DMS153 treated with DMSO at 0.1 percent for 48 hours (cell line): Measurements from ENCODE around the gene WDR77.

Experiments used
- DNase-seq: peaks from one replicate; lab custom pipeline; 2025; ENCODE audit not compliant: unreplicated experiment; lab: John Stamatoyannopoulos, UW

WDR77 gene

DNA sequence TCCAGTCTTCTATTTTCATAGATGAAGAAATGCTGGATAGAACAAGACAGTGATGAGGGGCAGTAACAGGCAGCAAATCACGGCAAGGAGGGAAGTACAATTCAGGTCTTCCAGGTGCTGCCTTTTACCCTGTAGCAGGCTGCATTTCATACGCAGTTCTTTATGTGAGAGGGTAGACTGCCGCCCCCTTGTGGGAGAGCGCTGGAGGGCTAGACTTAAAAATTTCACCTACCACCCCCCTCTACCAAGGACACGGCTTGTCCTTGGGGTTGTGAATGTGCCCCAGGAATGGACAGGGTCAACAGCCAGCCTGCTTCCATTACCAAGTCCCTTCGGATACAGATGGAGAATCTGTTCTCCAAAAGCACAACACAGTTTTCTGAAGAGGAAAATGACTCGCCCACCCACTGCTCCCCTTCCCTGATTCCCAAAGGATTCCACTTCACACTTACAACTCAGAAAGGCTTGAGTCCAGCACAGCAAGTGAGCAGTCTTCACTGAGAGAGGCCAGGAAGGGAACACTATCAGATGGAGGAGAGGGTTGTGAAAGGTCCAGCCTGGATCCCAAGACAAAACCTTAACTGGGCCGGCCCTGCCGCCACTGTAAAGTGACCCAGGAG is 7.4 kb downstream of the WDR77 start:
- DNase-seq: no peak

DNA sequence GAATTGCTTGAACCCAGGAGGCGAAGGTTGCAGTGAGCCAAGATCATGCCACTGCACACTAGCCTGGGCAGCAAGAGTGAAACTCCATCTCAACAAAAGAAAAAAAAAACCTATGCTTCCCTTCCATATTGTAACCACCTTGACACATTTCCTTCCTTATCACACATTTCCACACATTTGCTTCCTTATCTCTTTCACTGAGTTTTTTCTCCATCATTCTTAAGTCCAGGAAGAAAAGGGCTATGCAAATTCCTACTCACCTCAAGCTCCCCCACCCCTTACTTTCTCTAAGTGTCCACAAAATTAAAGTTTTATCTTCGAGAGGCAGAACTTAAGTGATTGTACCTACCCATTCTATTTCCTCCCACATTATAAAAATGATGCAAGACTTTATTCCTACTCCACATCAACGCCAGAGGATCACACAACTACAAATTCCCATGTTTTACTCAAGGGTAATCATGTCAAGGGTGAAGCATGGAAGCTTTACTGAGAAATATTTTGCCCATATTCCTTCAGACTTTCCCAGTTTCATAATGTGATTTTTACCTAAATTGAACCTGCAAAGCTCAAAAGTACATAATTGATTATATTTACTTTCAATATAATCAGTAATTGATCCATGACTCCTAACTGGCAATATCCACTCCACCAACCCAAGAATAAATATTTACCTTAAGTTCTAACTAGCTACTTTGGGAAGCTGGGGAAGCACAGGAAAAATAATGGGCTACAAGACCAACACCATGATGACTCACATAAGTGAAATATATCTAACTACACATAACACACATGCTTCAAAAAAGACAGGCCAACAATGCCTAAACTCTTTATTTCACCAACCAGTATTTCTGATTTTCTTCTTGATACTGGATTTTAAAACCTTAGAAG is 9.3 kb downstream of the WDR77 start:
- DNase-seq: no peak

DNA sequence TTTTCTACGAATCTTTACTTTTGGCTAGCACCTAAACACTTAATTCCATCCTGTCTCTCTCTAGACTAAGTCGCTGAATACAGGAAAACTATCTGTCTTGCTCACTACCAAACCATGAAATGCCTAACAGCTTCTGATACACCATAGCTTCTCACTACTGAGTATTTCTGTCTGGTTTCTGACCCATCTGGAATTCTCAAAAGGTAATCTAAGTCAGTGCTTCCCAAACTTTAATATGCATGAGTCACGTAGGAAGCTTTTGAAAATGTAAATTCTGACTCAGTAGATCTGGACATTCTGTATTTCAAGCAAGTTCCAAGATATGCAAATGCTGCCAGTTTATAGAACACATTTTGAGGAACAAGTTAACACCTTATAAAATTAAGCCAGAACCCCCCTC is 12.3 kb downstream of the WDR77 start:
- no peak for DNase-seq

DNA sequence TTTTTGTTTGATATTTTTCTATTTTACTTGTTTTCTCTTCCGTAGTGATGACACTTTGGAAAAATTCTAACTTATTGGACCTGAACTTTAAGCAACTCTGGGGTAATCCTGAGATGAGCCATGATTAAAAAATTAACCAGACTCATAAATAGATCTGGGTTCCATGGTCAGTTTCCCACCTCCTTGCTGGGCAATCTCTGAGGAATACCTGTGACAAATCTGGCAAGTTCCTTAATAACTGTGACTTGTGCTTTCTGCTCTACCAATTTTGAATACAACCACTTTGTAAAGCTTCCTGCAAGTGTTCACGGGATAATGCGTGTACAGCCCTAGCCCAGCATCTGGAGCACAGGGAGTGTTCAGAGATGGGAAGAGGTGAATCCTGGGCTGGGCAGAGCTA is 24.8 kb downstream of the WDR77 start:
- no peak for DNase-seq

DNA sequence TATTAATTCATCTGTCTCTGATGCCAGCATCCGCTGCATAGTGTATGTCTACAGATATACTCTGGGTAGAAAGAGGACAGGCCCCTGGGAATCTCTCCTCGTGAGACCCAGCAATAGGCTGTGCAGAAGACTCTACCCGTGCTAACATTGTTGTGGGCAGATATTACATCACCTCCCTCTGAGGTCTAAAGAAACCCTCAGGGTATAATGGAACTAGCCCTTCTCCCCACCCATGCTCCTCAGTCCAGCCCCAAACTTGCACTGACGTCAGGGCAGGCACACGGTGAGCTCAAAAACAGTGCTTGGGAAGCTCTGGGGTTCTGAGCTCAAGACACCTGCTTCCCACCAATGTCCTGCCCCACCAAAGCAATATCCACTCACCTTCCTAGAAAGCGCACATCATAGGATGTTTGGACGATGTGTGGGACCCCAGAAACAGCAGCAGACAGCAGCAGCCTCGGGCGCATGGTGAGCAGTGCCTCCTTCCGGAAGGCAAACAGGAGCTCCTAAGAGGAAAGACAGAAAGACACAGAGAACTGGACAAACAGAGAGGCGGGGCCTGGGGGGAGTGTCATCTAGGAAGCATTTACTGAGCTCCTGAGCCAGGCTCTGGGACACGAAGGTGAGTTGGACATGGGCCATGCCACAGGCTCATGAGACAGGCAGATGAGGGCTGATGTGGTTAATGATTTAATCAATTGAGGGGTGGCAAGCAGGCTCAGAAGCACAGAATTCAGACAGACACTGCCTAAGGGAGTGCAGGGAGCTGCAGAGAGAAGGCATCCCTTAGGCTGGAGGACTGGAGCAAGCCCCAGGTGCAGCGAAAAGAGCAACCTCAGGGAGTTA is 26.3 kb downstream of the WDR77 start:
- DNase-seq: peak; percentile 47

DNA sequence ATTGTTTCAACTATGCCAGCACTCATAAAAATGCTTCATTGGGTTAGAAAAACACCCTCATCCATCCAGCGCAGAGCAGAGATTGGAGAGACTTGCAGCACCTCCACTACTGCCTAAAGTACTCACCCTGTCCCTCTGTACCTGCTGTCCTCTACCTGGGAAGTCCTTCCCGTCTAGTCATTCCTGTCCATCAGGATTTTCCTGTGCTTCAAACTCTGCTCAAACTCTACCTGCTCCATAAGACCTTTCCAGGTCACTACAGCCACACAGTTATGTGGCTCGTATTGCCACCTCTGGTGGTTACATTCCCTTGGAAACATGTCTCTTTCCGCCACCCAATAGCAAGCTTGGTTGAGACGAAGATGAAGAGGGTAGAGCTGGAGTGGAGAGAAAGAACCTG is 28.7 kb downstream of the WDR77 start:
- DNase-seq: no peak

DNA sequence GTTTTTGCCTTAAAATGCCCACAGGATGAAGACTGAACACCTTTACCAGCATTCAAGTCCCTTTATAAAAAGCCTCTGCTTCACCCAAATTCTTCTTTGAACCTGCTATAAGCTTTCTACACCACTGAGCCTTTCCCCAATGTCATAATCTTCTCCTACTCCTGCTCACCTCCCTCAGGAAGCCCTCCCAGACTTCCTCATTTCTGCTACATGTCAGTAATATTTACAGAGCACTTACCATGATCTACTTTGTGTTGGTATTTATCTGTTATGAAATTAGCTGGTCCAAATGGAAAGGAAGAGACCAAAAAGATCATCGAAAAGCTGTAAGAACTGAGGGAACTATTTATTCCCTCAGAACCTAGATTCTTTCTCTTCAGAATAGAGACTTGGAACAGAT is 30.0 kb downstream of the WDR77 start:
- DNase-seq: no peak

DNA sequence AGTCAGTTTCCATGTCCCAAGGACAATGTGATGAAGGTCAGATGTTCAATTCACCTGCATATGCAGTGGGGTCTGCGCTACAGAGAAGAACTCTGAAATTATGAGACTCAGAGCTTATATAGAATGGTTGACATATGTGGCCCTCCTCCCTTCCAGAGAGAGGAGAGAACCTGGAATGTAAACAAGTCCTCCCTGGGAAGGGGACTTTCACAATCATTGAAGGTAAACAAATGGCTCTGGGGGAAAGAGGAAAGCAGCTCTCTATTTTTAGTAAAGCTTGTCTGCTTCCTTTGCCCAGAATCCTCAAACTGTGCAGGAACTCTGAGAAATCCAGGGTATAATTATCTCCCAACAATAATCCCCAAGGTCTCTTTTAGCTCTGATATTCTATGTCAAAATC is 31.3 kb downstream of the WDR77 start:
- no peak for DNase-seq

DNA sequence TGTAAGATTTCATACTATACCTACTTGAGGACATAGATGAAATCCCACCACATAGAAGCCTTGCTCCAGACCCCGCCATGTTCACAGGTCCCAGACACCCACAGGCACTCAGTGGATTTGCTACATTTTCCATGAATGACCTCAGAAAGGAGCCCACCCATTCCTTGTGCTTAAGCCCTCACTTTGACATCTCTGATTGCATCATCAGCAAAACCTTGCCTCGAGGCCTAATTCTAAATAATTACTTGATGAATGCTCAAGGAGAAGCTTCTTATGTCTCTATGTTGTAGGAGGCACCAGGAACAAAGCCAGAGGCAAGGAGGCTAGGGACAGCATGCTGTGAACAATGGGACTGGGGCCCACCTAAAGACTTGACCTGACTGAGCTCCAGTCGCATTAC is 33.6 kb downstream of the WDR77 start:
- DNase-seq: no peak

DNA sequence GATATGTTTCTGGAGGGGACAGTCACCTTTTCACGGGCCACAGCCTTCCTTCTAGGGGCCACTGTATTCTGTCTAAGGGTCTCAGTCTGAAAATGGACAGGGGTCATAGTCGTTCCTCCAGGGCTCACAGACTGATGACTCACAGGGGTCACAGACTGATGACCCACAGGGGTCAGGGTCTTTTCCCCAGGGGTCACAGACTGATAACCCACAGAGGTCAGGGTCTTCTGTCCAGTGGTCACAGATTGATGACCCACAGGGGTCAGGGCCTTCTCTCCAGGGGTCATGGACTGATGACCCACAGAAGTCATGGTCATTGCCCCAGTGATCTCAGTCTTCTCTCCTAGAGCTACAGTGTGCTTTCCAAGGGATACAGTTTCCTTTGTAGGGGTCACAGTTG is 34.3 kb downstream of the WDR77 start:
- DNase-seq: no peak

DNA sequence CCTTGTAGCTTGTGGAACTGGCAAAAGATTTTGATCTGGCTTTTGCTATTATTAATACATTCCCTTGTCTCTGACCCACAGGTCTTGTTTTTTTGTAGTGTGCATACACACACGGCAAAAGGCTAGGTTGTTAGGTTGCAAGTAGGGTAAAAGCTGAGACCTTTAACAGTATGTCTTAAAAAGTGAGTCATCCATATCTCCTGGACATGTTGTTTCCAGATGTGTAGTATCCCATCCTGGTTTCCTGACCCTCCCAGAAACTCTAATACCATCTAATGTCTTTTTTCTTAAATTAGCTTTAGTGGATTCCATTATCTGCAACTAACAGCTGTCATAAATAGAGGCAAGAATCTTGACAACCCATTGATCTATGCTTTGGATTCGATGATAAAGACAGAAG is 36.2 kb downstream of the WDR77 start:
- DNase-seq: no peak

DNA sequence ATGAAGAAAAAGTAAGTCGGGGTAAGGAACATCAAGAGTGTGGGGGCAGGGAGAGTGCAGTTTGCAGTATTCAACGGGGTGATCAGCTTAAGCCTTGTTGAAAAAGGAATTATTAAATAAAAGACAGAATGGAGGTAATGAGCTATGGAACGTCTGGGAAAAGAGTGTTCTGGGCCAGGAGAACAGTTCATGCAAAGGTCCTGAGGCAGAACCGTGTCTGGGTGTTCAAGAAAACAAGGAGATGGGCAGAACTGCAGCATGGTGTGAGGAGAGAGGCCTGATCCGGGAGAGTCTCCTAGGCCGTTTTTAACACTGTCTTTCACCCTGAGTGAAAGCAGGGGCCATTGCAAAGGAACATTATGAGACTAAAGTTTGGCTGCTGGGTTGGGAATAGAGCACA is 41.8 kb downstream of the WDR77 start:
- DNase-seq: no peak

DNA sequence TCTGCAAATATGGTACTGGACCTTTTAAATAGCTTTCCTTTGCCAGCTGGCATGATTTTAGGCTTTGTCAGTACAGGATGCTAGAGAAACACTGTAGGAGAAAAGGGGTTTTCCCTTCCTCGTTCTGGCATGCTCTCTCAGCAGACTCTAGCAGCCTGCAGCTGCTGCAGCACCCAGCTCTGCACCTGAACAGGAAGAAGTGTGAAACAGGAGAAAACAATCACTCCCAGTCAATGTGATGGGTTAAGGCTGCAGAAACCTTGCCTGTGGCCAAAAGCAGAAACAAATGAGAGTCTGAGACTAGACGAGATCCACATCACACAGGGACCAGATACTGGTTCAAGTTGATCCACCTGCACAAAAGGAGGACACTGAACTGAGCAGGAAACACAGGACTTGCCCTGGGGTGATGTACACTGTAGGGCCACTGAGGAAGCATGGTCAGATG is 42.7 kb downstream of the WDR77 start:
- DNase-seq: peak; percentile 89

DNA sequence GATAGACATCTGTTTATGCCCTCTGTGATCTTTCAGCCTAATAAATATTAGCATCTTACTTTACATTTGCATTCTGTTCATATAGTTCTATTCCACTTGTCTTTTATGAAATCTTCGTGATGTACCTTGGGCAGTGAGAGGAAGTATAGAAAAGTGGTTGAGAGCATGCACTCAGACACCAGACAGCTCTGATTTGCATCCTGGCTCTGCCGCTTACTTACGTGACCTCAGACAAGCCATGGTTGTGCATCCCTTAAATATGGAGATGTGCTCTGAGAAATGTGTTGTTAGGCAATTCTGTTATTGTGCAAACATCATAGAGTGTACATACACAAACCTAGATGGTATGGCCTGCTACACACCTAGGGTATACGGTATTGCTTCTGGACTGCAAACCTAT is 44.5 kb downstream of the WDR77 start:
- DNase-seq: no peak

DNA sequence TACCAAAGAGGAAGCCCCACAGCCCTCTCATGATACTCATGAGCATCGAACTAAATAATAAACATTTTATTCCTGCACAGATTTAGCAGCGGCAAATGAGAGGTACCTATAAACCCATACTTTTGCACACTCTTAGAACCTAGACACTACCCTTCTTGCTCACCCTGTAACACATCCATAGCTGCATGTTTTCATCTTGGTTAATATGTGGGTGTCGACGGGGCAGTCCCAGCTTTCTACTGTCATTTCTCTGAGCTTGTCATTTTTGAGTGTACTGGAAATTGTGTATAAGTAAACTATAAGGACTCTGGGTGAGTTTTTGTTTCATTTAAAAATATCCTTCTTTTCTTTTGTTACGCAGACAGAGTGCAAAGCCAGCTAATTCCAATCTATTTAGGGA is 47.0 kb downstream of the WDR77 start:
- DNase-seq: no peak

DNA sequence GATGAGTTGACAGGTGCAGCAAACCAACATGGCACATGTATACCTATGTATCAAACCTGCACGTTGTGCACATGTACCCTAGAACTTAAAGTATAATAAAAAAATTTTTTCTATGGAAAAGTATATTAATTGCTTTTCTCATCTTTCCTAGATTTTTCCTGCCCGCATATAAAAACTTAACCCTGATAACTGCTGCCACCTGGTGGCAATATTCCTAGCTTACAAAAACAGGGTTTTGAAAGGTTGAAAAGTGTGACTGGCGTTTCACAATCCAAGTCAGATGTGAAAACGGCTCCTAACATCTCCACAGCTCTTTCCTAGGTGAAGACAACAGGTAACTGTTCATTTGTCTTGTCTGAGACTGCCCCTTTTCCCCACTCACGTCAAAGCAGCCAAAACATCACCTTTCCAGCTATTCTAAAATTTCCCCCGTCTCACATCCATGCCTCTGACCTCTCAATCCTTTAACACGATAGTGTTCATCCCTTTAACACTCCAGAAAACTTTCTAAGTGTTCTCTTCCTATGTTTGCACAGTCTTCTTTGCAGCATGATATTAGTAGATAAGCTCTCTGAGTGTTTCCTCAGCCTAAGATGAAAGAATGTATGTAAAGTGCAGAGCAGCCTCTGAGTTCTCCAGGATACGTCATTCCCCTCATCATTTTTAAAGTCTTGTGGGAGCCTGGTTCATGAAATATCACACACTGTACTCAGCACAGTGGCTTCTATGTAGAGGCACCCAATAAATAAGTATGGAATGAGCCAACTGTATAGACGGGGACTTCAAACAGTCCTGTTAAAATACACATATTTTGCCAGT is 49.1 kb downstream of the WDR77 start:
- peak; percentile 37 for DNase-seq

DNA sequence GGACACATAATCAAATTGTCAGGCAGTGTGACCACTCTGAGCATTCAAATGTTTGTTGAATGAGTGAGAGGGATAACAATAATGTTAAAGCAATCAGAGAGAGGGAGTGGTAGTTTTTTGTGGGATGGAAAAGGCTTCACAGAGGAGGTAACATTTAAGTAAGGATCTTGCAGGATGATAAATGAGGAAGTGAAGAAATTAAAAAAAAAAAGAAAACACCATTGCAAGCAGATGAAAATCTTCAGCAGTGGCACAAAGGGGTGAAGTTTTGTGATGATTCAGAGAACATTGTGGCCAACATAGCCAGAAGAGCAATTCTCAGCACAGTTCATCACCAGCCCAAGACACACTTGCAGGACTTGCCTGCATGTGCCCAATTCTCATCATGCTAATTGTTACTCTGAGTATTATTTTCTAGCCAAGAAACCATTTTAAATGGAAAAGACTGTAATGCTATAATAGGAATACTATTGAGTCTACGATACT is 56.6 kb downstream of the WDR77 start:
- DNase-seq: no peak

DNA sequence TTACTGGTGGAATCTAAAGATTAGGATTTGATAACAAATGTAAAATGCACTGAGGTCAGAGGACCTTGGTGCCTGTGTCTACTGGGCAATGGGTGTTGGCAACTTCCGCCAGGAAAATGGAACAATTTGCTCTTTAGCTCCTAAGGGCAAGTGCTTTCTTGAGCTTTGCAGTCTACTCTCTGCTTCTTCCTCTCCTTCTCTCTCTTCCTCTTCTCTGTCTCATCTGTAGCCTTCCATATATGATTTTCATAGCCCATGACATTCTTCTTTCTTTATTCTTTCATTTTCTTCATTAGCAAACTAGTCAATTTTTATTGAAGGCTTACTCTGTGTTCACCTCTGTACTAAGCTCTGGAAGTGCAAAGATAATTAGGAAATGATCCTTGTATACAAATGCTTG is 57.0 kb downstream of the WDR77 start:
- no peak for DNase-seq
